Vagina (tissue), 2 donors: Measurements from ENCODE around the gene TMEM43.

Source experiments
- POLR2A ChIP-seq, 2 donors: fragments of 450-650 bp; IDR thresholded peaks; one replicate each; pipeline ENCODE4 v1.6.1; 2017; ENCODE audit warnings: antibody characterized with exemption in 2 of 2, mild to moderate bottlenecking in 2 of 2, moderate library complexity in 2 of 2
- POLR2AphosphoS5 ChIP-seq, 2 donors: sonication (generic); formaldehyde crosslinking; IDR thresholded peaks; one replicate each; pipeline ENCODE4 v1.9.0; 2017; ENCODE audit warnings: antibody characterized with exemption in 2 of 2, mild to moderate bottlenecking in 2 of 2, low read depth in 1 of 2; ENCODE audit not compliant: insufficient read depth in 1 of 2
- TF ChIP-seq, protein P1 (sequence below), 3 experiments: fragments of 450-650 bp in 2 of 3; fragments of 200-600 bp in 1 of 3; sonication (generic) in 1 of 3; IDR thresholded peaks; one replicate each; pipeline ENCODE4 v1.5.1; 2017 to 2019; ENCODE audit warnings: antibody characterized with exemption in 3 of 3, mild to moderate bottlenecking in 2 of 3, moderate library complexity in 2 of 3

- TF ChIP-seq, protein P1, sequence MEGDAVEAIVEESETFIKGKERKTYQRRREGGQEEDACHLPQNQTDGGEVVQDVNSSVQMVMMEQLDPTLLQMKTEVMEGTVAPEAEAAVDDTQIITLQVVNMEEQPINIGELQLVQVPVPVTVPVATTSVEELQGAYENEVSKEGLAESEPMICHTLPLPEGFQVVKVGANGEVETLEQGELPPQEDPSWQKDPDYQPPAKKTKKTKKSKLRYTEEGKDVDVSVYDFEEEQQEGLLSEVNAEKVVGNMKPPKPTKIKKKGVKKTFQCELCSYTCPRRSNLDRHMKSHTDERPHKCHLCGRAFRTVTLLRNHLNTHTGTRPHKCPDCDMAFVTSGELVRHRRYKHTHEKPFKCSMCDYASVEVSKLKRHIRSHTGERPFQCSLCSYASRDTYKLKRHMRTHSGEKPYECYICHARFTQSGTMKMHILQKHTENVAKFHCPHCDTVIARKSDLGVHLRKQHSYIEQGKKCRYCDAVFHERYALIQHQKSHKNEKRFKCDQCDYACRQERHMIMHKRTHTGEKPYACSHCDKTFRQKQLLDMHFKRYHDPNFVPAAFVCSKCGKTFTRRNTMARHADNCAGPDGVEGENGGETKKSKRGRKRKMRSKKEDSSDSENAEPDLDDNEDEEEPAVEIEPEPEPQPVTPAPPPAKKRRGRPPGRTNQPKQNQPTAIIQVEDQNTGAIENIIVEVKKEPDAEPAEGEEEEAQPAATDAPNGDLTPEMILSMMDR (IDR thresholded peaks at IDR 0.05), result no peak
- TF ChIP-seq POLR2A (IDR thresholded peaks at IDR 0.05) (no peak), POLR2AphosphoS5 (IDR thresholded peaks at IDR 0.05; ENCODE audit: insufficient read depth in 1 of 2, low read depth in 1 of 2) (no peak)
Observed at GRCh38 chr3:14158370-14158769, 33.5 kb downstream of the TMEM43 start.
